Stomach (tissue), 9 donors: Measurements from ENCODE around the gene ATP5ME. TPM values are rescaled to one million over a fixed set of nuclear protein-coding genes. Genes with fewer than 3 reads are reported as not detected.

ENCODE experiments used
- DNase-seq, 2 donors: peaks; one replicate each; pipeline versions ENCODE4 v3.0.0 to v3.0.0-alpha.2; 2013 to 2019
- H3K27ac ChIP-seq, 5 donors: fragments of 200-600 bp in 4 of 5; sonication (generic) in 4 of 5; one replicate each; pipeline ENCODE4 v1.5.1; 2013 to 2019; ENCODE audit warnings: mild to moderate bottlenecking in 1 of 5, moderate library complexity in 1 of 5
- H3K27me3 ChIP-seq, 3 donors: fragments of 200-600 bp; sonication (generic); one replicate each; pipeline ENCODE4 v1.5.1; 2017 to 2019; ENCODE audit warnings: mixed run types in 1 of 3
- H3K36me3 ChIP-seq, 4 donors: fragments of 200-600 bp; sonication (generic); 1 replicate in 3 of 4; 2 replicates in 1 of 4; pipeline ENCODE4 v1.5.1; 2016 to 2019
- H3K4me1 ChIP-seq, 4 donors: fragments of 200-600 bp; sonication (generic); one replicate each; pipeline ENCODE4 v1.5.1; 2016 to 2019
- H3K4me3 ChIP-seq, 4 donors: fragments of 200-600 bp; sonication (generic) in 3 of 4; one replicate each; pipeline ENCODE4 v1.5.1; 2016 to 2019; ENCODE audit warnings: mild to moderate bottlenecking in 1 of 4
- H3K9me3 ChIP-seq, 4 donors: fragments of 200-600 bp; sonication (generic); one replicate each; pipeline ENCODE4 v1.5.1; 2016 to 2019
- CTCF ChIP-seq, 7 experiments: fragments of 450-650 bp in 4 of 7; fragments of 200-600 bp in 3 of 7; sonication (generic) in 3 of 7; IDR thresholded peaks; one replicate each; pipeline ENCODE4 v1.5.1; 2016 to 2019; ENCODE audit warnings: antibody characterized with exemption in 7 of 7, control low read depth in 2 of 7, mild to moderate bottlenecking in 1 of 7
- EP300 ChIP-seq: sonication (generic); formaldehyde crosslinking; IDR thresholded peaks from one replicate; pipeline ENCODE4 v1.6.1; 2017; ENCODE audit warnings: antibody characterized with exemption
- POLR2A ChIP-seq, 4 donors: fragments of 450-650 bp; IDR thresholded peaks; one replicate each; pipeline ENCODE4 v1.6.1; 2016; ENCODE audit warnings: antibody characterized with exemption in 4 of 4, control low read depth in 2 of 4, mild to moderate bottlenecking in 1 of 4, moderate library complexity in 1 of 4
- POLR2AphosphoS5 ChIP-seq, 3 donors: sonication (generic); formaldehyde crosslinking; IDR thresholded peaks; one replicate each; pipeline ENCODE4 v1.6.1; 2016; ENCODE audit warnings: antibody characterized with exemption in 3 of 3
- WGBS, 5 donors: extraction: QIAGEN DNeasy Blood & Tissue Kit in 3 of 5; methylation state at CpG; one replicate each; pipeline versions ENCODE4 v1.1.5 to v1.1.7; 2013 to 2018; 5-methylcytosine and 5-hydroxymethylcytosine counted together
- intact Hi-C: fragments of 100-400 bp; cut with DNase I; formaldehyde crosslinking; loops from one replicate; pipeline ENCODE4 v1.15.1; 2023; ENCODE audit warnings: low total_unique reads
- polyA plus RNA-seq, 3 donors: library from polyadenylated mRNA; stranded (reverse); fragments of 200-250 nt; gene quantifications; one replicate each; pipeline ENCODE4 v1.2.3, GENCODE V29; 2013
- total RNA-seq, 5 donors: library from RNA; depleted of rRNA; stranded (reverse); fragments of >200 nt; gene quantifications; one replicate each; pipeline versions ENCODE4 v1.1.0 to v1.2.3, GENCODE V29; 2014 to 2016
- donor health status: healthy with polysubstance abuse.
- donor health status: Bipolar disorder and iron deficiency.
- donor health status: healthy.

ATP5ME gene
- total and polyA plus RNA-seq, 8 donors: 8.0 to 876 (median 471) TPM

- no peak overlapping the region for H3K27ac ChIP-seq
- no peaks in the 10 kb centered on the region for H3K9me3 ChIP-seq
- peaks cover 7 to 21% (median 20%) of the 10 kb centered on the region in 4 donors for H3K4me1 ChIP-seq
- H3K27me3 ChIP-seq: peaks cover 0 to 25% (median 8%) of the 10 kb centered on the region in 3 donors
- intact Hi-C loops: no loop called here
- TF ChIP-seq POLR2AphosphoS5 (IDR thresholded peaks at IDR 0.05) (no peak), CTCF (IDR thresholded peaks at IDR 0.05) (no peak), POLR2A (IDR thresholded peaks at IDR 0.05) (no peak), EP300 (no peak)
- DNase-seq: no peak
- no peak overlapping the region for H3K4me3 ChIP-seq
- WGBS, 5 donors: 60 to 69% (median 64%) methylated on average over 10 of the region's 10 CpGs
- peaks cover 15 to 25% (median 23%) of the 10 kb centered on the region in 4 donors for H3K36me3 ChIP-seq
These were observed 6.5 kb downstream of the ATP5ME start for GRCh38 chr4:667545-667925.

GRCh38 chr4:666822-667544, 7.1 kb downstream of the ATP5ME start:
- Histone ChIP-seq H3K4me1 (peaks cover 7 to 21% (median 18%) of the 10 kb centered on the region in 4 donors), H3K4me3 (no peak overlapping the region), H3K27ac (no peak overlapping the region), H3K9me3 (no peaks in the 10 kb centered on the region), H3K27me3 (peaks cover 0 to 25% (median 8%) of the 10 kb centered on the region in 3 donors), H3K36me3 (peaks cover 10 to 20% (median 17%) of the 10 kb centered on the region in 4 donors)
- intact Hi-C loops: no loop called here
- no peak for DNase-seq
- WGBS, 5 donors: 80 to 83% (median 82%) methylated on average over 14 to 28 of the region's 28 CpGs
- no peak for TF ChIP-seq POLR2AphosphoS5 (IDR thresholded peaks at IDR 0.05)
- no peak for TF ChIP-seq CTCF (IDR thresholded peaks at IDR 0.05)
- TF ChIP-seq POLR2A (IDR thresholded peaks at IDR 0.05): no peak
- TF ChIP-seq EP300: no peak

DNA sequence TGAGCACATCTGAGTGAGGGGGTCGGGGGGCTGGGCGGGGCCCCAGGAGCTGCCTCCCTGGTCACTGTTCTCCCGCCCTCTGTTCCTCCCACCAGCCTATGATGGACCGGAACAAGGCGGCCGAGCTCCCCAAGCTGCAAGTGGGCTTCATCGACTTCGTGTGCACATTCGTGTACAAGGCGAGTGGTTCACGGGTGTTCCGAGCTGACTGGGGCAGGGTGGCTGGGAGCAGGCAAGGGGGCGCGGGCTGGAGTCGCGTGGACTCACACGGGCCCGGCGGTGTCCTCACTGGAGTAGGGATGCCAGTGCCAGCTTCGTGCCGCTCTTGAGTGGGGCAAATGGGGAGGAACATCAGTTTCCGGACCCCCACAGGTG, 7.7 kb downstream of the ATP5ME start:
- no peak for TF ChIP-seq POLR2A (IDR thresholded peaks at IDR 0.05)
- no peak for TF ChIP-seq EP300
- TF ChIP-seq POLR2AphosphoS5 (IDR thresholded peaks at IDR 0.05): no peak
- no peak for TF ChIP-seq CTCF (IDR thresholded peaks at IDR 0.05)
- H3K9me3 ChIP-seq: no peaks in the 10 kb centered on the region
- DNase-seq: no peak
- H3K4me3 ChIP-seq: no peak overlapping the region
- H3K36me3 ChIP-seq: peaks cover 5 to 14% (median 12%) of the 10 kb centered on the region in 4 donors
- H3K4me1 ChIP-seq: peaks cover 7 to 21% (median 18%) of the 10 kb centered on the region in 4 donors
- 78 to 84% (median 82%) methylated on average over 13 to 22 of the region's 22 CpGs for WGBS, 5 donors
- H3K27ac ChIP-seq: no peak overlapping the region
- intact Hi-C loops: no loop called here
- peaks cover 0 to 25% (median 8%) of the 10 kb centered on the region in 3 donors for H3K27me3 ChIP-seq

GRCh38 chr4:665751-666435, 8.2 kb downstream of the ATP5ME start:
- whole genome bisulfite sequencing, 5 donors: 61 to 77% (median 68%) methylated on average over 5 to 22 of the region's 22 CpGs
- no peak for DNase-seq
- intact Hi-C loops: no loop called here

More at GRCh38 chr4:665751-666435, 8.2 kb downstream of the ATP5ME start:
- Histone ChIP-seq H3K27me3 (peaks cover 0 to 25% (median 8%) of the 10 kb centered on the region in 3 donors), H3K27ac (no peak overlapping the region), H3K9me3 (no peaks in the 10 kb centered on the region), H3K36me3 (peaks cover 0 to 9% (median 6%) of the 10 kb centered on the region in 4 donors), H3K4me1 (peaks cover 7 to 21% (median 18%) of the 10 kb centered on the region in 4 donors), H3K4me3 (no peak overlapping the region)
- TF ChIP-seq EP300: no peak
- TF ChIP-seq POLR2AphosphoS5 (IDR thresholded peaks at IDR 0.05): no peak
- TF ChIP-seq CTCF (IDR thresholded peaks at IDR 0.05): no peak
- no peak for TF ChIP-seq POLR2A (IDR thresholded peaks at IDR 0.05)
